SK-N-SH treated with all-trans-retinoic acid at 6 μM for 48 hours (cell line): Measurements from ENCODE around the gene FANCI.

Experiments used
- ATAC-seq: fragments of 200-7000 bp; cut with Tn5 transposase; 3 replicates; pipeline ENCODE4 v1.9.1; 2020; ENCODE audit warnings: mild to moderate bottlenecking, moderate library complexity
- ARNTL ChIP-seq: fragments of 450-650 bp; formaldehyde crosslinking; IDR thresholded peaks from 2 replicates; pipeline ENCODE4 v1.5.0; 2020; ENCODE audit warnings: low read depth, mild to moderate bottlenecking, moderate library complexity, borderline replicate concordance
- BACH2 ChIP-seq: fragments of 250-450 bp; sonication (Bioruptor Pico); IDR thresholded peaks from 2 replicates; pipeline ENCODE4 v1.9.0; 2021; ENCODE audit warnings: mild to moderate bottlenecking, borderline replicate concordance
- CREB5 ChIP-seq: fragments of 250-450 bp; sonication (Bioruptor Pico); IDR thresholded peaks from 2 replicates; pipeline ENCODE4 v1.5.1; 2020; ENCODE audit warnings: low read depth, mild to moderate bottlenecking, moderate library complexity
- CSDC2 ChIP-seq: fragments of 250-450 bp; sonication (Bioruptor Pico); IDR thresholded peaks from 2 replicates; pipeline ENCODE4 v1.5.0; 2020; ENCODE audit warnings: mild to moderate bottlenecking, moderate library complexity
- CSRNP3 ChIP-seq: fragments of 250-450 bp; sonication (Bioruptor Pico); IDR thresholded peaks from 2 replicates; pipeline ENCODE4 v1.5.1; 2021; ENCODE audit warnings: mild to moderate bottlenecking, moderate library complexity
- ESRRG ChIP-seq: fragments of 250-450 bp; sonication (Bioruptor Pico); IDR thresholded peaks from 2 replicates; pipeline ENCODE4 v1.6.1; 2021; ENCODE audit warnings: mild to moderate bottlenecking
- GLIS3 ChIP-seq: fragments of 250-450 bp; sonication (Bioruptor Pico); IDR thresholded peaks from 2 replicates; pipeline ENCODE4 v1.5.0; 2020; ENCODE audit warnings: mild to moderate bottlenecking, moderate library complexity
- ISL1 ChIP-seq: fragments of 250-450 bp; sonication (Bioruptor Pico); IDR thresholded peaks from 2 replicates; pipeline ENCODE4 v2.1.2; 2022; ENCODE audit warnings: mild to moderate bottlenecking, moderate library complexity
- OSR1 ChIP-seq: fragments of 250-450 bp; sonication (Bioruptor Pico); IDR thresholded peaks from 2 replicates; pipeline ENCODE4 v1.8.0; 2022; ENCODE audit warnings: moderate library complexity, mild to moderate bottlenecking, inconsistent platforms
- PATZ1 ChIP-seq: fragments of 250-450 bp; sonication (Bioruptor Pico); IDR thresholded peaks from 2 replicates; pipeline ENCODE4 v1.8.0; 2020; ENCODE audit warnings: mild to moderate bottlenecking, moderate library complexity, borderline replicate concordance
- POU6F1 ChIP-seq: fragments of 250-450 bp; sonication (Bioruptor Pico); IDR thresholded peaks from 2 replicates; pipeline ENCODE4 v1.8.0; 2021; ENCODE audit warnings: low read depth, mild to moderate bottlenecking, moderate library complexity, borderline replicate concordance
- PPARA ChIP-seq: fragments of 250-450 bp; sonication (Bioruptor Pico); IDR thresholded peaks from 2 replicates; pipeline ENCODE4 v1.5.0; 2020; ENCODE audit warnings: mild to moderate bottlenecking, borderline replicate concordance
- RARB ChIP-seq: fragments of 250-450 bp; sonication (Bioruptor Pico); IDR thresholded peaks from 2 replicates; pipeline ENCODE4 v1.8.0; 2021; ENCODE audit warnings: mild to moderate bottlenecking, moderate library complexity
- SNAI2 ChIP-seq: fragments of 250-450 bp; sonication (Bioruptor Pico); IDR thresholded peaks from 2 replicates; pipeline ENCODE4 v1.5.0; 2020; ENCODE audit warnings: mild to moderate bottlenecking, moderate library complexity
- TCF4 ChIP-seq: fragments of 250-450 bp; sonication (Bioruptor Pico); IDR thresholded peaks from 2 replicates; pipeline ENCODE4 v1.8.0; 2021; ENCODE audit warnings: mild to moderate bottlenecking, moderate library complexity, borderline replicate concordance
- TOX ChIP-seq: fragments of 250-450 bp; sonication (Bioruptor Pico); IDR thresholded peaks from 2 replicates; pipeline ENCODE4 v1.8.0; 2021; ENCODE audit warnings: mild to moderate bottlenecking, moderate library complexity, borderline replicate concordance
- ZC3H10 ChIP-seq: fragments of 250-450 bp; sonication (Bioruptor Pico); IDR thresholded peaks from 2 replicates; pipeline ENCODE4 v1.5.1; 2021; ENCODE audit warnings: mild to moderate bottlenecking, moderate library complexity
- ZFP3 ChIP-seq: fragments of 250-450 bp; sonication (Bioruptor Pico); IDR thresholded peaks from 2 replicates; pipeline ENCODE4 v1.5.0; 2020; ENCODE audit warnings: mild to moderate bottlenecking, moderate library complexity
- ZFP30 ChIP-seq: fragments of 450-650 bp; formaldehyde crosslinking; IDR thresholded peaks from 2 replicates; pipeline ENCODE4 v1.5.0; 2022; ENCODE audit warnings: mild to moderate bottlenecking, moderate library complexity
- ZNF70 ChIP-seq: fragments of 450-650 bp; formaldehyde crosslinking; IDR thresholded peaks from 2 replicates; pipeline ENCODE4 v1.5.0; 2020; ENCODE audit warnings: mild to moderate bottlenecking, moderate library complexity
- ZNF8 ChIP-seq: fragments of 450-650 bp; formaldehyde crosslinking; IDR thresholded peaks from 2 replicates; pipeline ENCODE4 v1.5.0; 2020; ENCODE audit warnings: mild to moderate bottlenecking, moderate library complexity

FANCI gene

GRCh38 chr15:89283201-89283600 lies 39.4 kb downstream of the FANCI start:
- no peak for ATAC-seq
- TF ChIP-seq OSR1 (CRISPR knock-in tag) (no peak), ZC3H10 (CRISPR knock-in tag) (no peak), TOX (no peak), SNAI2 (no peak), ESRRG (no peak), BACH2 (no peak), POU6F1 (CRISPR knock-in tag) (no peak), CREB5 (CRISPR knock-in tag) (no peak), ZNF70 (no peak), ZNF8 (CRISPR knock-in tag) (no peak)

GRCh38 chr15:89291934-89292438 lies 48.2 kb downstream of the FANCI start:
- no peak for ATAC-seq
- no peak for TF ChIP-seq POU6F1 (CRISPR knock-in tag)
- no peak for TF ChIP-seq CSDC2 (CRISPR knock-in tag)
- TF ChIP-seq ESRRG: no peak
- TF ChIP-seq CSRNP3: no peak
- no peak for TF ChIP-seq RARB (CRISPR knock-in tag)
- no peak for TF ChIP-seq ISL1 (CRISPR knock-in tag)
- no peak for TF ChIP-seq ARNTL (CRISPR knock-in tag)
- TF ChIP-seq ZFP3: no peak
- TF ChIP-seq PATZ1: no peak
- no peak for TF ChIP-seq PPARA
- no peak for TF ChIP-seq GLIS3
- TF ChIP-seq SNAI2: no peak
- no peak for TF ChIP-seq BACH2
- TF ChIP-seq TOX: no peak
- TF ChIP-seq CREB5 (CRISPR knock-in tag): no peak
- no peak for TF ChIP-seq TCF4 (CRISPR knock-in tag)
- no peak for TF ChIP-seq ZNF70

DNA sequence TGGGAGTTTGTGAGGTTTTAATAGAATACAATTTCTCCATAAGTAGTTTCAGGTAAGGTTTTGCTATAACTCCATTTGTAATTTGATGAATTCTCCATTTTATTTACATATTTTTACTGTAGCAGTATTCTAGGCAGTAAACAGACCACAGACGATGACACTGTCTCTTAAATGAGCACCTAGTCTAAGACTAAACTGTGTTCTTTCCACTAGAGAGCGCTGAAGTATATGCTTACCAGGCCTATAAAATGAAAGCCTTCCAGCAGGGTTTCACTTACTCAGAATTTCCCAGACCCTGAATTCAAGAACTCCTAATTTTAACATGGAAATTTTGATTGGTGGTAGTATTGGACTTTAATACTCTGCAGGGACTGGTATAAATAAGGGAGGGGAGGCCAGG lies 49.2 kb downstream of the FANCI start:
- no peak for TF ChIP-seq PPARA
- TF ChIP-seq ARNTL (CRISPR knock-in tag): no peak
- TF ChIP-seq GLIS3: no peak
- no peak for TF ChIP-seq ZFP3
- TF ChIP-seq ZNF70: no peak
- no peak for TF ChIP-seq OSR1 (CRISPR knock-in tag)
- TF ChIP-seq CSDC2 (CRISPR knock-in tag): no peak
- TF ChIP-seq ZFP30 (CRISPR knock-in tag): no peak
- no peak for ATAC-seq

- TF ChIP-seq ZFP30 (CRISPR knock-in tag) (no peak), PPARA (no peak)
- ATAC-seq: peak; percentile 83
These were observed 56.1 kb downstream of the FANCI start for GRCh38 chr15:89299896-89300295.
